Measurements from ENCODE around the gene SORL1-AS1.

GRCh38 chr11:121435551-121436511 lies 16.9 kb downstream of the SORL1-AS1 start:
- TF ChIP-seq GATA2 (IDR thresholded peaks at IDR 0.05; ENCODE audit: low read depth, low read length) (no peak), GATA3 (IDR thresholded peaks at IDR 0.05; ENCODE audit: low read depth, low read length) (no peak)
